Tracheal epithelial cell (primary cell): ENCODE data around the gene PSMA1. TPM values are rescaled to one million over a fixed set of nuclear protein-coding genes. Genes with fewer than 3 reads are reported as not detected.

Experiments
- total RNA-seq: library from RNA; depleted of rRNA; stranded (reverse); fragments of >200 nt; gene quantifications from 2 replicates; pipeline ENCODE4 v1.2.1, GENCODE V29; 2014

Gene PSMA1
- total RNA-seq, result 128 and 142 TPM in 2 replicates

DNA sequence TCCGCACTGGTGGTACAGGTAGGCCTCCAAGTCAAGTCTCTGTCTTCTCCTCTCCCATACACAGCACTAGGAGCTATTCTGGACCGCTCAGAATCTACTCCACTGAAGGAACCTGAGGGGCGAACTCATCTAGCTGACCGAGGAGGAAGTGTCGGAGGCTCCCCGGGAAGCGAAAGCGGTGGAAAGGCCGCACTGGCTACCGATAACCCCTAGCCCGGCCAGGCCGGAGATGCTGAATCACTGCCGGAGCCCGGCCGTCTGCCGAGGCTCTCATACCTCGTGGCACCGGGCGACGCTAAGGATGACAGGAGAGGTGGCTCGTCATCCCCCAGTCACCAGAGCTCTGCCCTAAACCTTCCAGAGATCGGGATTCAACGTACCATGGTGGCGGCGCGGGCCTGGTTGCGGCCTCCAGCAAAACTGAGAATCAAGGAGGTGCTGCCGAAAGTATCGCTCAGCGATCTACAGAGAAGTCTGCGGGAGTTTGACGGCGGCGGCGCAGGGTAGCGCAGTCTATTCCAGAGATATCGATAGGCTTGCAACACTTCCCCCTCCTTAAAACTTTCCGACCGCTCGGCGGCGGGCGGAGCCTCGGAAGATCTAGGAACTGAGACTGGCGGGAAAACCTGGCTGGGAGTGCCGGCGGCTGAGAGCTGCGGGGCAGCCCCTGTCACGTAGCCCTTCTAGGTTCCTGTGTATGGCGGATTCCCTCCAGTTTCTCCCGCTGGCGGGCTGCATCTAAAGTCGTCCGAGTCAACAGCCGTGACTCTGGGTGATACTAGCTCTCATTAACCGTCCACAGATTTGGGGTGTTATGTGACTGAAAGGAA, at the start of gene PSMA1:
Gene PSMA1, minus strand, starts transcription at position 470 of the 830 bp plus-strand sequence. Its CDS starts 87 bp downstream, at position 383.

DNA sequence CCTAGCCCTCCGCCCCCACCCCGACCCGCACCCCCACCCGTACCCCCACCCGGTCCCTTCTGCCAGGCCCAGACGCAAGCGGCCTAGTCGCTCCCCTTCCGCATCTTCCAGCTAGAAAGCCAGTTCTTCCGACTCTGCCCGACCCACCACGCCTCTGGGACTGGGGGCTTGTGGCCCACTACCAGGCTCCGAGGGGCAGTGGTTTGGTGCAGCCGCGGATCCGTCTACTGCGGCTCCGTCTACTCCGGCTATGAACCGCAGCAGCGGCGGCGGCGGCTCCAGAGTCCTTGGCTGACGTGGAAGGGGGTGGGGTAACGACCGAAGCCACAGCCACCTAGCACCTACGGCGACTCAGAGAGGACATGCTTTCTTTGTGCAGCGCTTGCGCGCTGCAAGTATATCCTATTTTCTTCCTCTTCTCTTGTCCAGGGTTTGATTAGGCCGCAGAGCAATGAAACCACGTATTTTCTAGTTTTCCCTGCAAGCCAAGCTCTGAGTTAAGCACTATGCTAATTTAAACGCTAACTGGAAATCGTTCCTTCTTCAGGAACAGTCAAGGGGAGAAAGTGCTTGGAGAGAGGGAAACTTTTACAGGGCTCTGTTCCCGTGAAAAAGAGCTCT, 20.5 kb downstream of the PSMA1 start, which contains the start of gene COPB1:
Gene COPB1, minus strand, starts transcription at position 252 of the 621 bp plus-strand sequence. CDS start 883 bp downstream, outside the sequence.

Other genes starting within 250 kb of the PSMA1 start
- gene RRAS2, start 161.2 kb downstream of the PSMA1 start, total RNA-seq, result 176 and 203 TPM in 2 replicates
- gene COPB1, start 20.6 kb downstream of the PSMA1 start, total RNA-seq, result 198 and 269 TPM in 2 replicates
- under 0.01 and 0.85 TPM in 2 replicates for gene PDE3B, start 123.4 kb upstream of the PSMA1 start, total RNA-seq